ENCODE results near the gene ALKBH7. TPM values are rescaled to one million over a fixed set of nuclear protein-coding genes. Genes with fewer than 3 reads are reported as not detected.

The ALKBH7 gene
- total and polyA plus RNA-seq, 2 of the 13 experiments (the other 11 are each of a cell fraction or from before 2014, with no cell fraction given) = 29.6 to 45.9 TPM

- no peak; the same call in 1 of the 2 replicates for TF ChIP-seq ZNF768 (CRISPR knock-in tag; IDR thresholded peaks at IDR 0.05)
- 0 out of 2 replicates have a peak, but pooled peaks have one; percentile 12 for TF ChIP-seq WIZ (CRISPR knock-in tag; IDR thresholded peaks at IDR 0.05)
- TF ChIP-seq PBX3 (CRISPR knock-in tag; IDR thresholded peaks at IDR 0.05; ENCODE audit: borderline replicate concordance) = peak; percentile 32; the same call in 1 of the 2 replicates
- 0 out of 2 replicates have a peak, but pooled peaks have one; percentile 25 for TF ChIP-seq REPIN1 (CRISPR knock-in tag; IDR thresholded peaks at IDR 0.05; ENCODE audit: borderline replicate concordance, low read depth)
- TF ChIP-seq ADNP (CRISPR knock-in tag; IDR thresholded peaks at IDR 0.05) = no peak
- 0 out of 2 replicates have a peak, but pooled peaks have one; percentile 17 for TF ChIP-seq FOXP4 (CRISPR knock-in tag; IDR thresholded peaks at IDR 0.05)
- no peak; the same call in 1 of the 2 replicates for TF ChIP-seq KDM5A (IDR thresholded peaks at IDR 0.05; ENCODE audit: borderline replicate concordance, low read length)
- 0 out of 2 replicates have a peak, but pooled peaks have one; percentile 15 for TF ChIP-seq MTF2 (CRISPR knock-in tag; IDR thresholded peaks at IDR 0.05; ENCODE audit: borderline replicate concordance)
- 0 out of 2 replicates have a peak, but pooled peaks have one; percentile 16 for TF ChIP-seq ZBTB7A (CRISPR knock-in tag; IDR thresholded peaks at IDR 0.05)
- TF ChIP-seq, protein P1, sequence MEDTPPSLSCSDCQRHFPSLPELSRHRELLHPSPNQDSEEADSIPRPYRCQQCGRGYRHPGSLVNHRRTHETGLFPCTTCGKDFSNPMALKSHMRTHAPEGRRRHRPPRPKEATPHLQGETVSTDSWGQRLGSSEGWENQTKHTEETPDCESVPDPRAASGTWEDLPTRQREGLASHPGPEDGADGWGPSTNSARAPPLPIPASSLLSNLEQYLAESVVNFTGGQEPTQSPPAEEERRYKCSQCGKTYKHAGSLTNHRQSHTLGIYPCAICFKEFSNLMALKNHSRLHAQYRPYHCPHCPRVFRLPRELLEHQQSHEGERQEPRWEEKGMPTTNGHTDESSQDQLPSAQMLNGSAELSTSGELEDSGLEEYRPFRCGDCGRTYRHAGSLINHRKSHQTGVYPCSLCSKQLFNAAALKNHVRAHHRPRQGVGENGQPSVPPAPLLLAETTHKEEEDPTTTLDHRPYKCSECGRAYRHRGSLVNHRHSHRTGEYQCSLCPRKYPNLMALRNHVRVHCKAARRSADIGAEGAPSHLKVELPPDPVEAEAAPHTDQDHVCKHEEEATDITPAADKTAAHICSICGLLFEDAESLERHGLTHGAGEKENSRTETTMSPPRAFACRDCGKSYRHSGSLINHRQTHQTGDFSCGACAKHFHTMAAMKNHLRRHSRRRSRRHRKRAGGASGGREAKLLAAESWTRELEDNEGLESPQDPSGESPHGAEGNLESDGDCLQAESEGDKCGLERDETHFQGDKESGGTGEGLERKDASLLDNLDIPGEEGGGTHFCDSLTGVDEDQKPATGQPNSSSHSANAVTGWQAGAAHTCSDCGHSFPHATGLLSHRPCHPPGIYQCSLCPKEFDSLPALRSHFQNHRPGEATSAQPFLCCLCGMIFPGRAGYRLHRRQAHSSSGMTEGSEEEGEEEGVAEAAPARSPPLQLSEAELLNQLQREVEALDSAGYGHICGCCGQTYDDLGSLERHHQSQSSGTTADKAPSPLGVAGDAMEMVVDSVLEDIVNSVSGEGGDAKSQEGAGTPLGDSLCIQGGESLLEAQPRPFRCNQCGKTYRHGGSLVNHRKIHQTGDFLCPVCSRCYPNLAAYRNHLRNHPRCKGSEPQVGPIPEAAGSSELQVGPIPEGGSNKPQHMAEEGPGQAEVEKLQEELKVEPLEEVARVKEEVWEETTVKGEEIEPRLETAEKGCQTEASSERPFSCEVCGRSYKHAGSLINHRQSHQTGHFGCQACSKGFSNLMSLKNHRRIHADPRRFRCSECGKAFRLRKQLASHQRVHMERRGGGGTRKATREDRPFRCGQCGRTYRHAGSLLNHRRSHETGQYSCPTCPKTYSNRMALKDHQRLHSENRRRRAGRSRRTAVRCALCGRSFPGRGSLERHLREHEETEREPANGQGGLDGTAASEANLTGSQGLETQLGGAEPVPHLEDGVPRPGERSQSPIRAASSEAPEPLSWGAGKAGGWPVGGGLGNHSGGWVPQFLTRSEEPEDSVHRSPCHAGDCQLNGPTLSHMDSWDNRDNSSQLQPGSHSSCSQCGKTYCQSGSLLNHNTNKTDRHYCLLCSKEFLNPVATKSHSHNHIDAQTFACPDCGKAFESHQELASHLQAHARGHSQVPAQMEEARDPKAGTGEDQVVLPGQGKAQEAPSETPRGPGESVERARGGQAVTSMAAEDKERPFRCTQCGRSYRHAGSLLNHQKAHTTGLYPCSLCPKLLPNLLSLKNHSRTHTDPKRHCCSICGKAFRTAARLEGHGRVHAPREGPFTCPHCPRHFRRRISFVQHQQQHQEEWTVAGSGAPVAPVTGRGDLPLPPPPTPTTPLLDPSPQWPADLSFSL (CRISPR knock-in tag; IDR thresholded peaks at IDR 0.05) = no peak
- peak; percentile 46; the same call in 1 of the 2 replicates for TF ChIP-seq ZSCAN21 (CRISPR knock-in tag; IDR thresholded peaks at IDR 0.05; ENCODE audit: borderline replicate concordance)
- peak; percentile 45; the same call in 1 of the 2 replicates for TF ChIP-seq CENPBD1 (CRISPR knock-in tag; IDR thresholded peaks at IDR 0.05; ENCODE audit: borderline replicate concordance, low read depth)
- TF ChIP-seq MAFK (conservative IDR thresholded peaks at IDR 0.05 in 1 of 2, IDR thresholded peaks at IDR 0.05 in 1 of 2; ENCODE audit: low read length in 2 of 2) = peak; percentile 42 to 60; a peak in 2 of 4 replicates
- 0 out of 2 replicates have a peak, but pooled peaks have one; percentile 4 for TF ChIP-seq ELF4 (CRISPR knock-in tag; IDR thresholded peaks at IDR 0.05; ENCODE audit: borderline replicate concordance)
- no peak for TF ChIP-seq ZNF629 (CRISPR knock-in tag; conservative IDR thresholded peaks at IDR 0.05)
Measured at GRCh38 chr19:6392221-6393073, 19.9 kb downstream of the ALKBH7 start (continued).
